ENCODE data around the gene NOS1AP.

NOS1AP gene

DNA sequence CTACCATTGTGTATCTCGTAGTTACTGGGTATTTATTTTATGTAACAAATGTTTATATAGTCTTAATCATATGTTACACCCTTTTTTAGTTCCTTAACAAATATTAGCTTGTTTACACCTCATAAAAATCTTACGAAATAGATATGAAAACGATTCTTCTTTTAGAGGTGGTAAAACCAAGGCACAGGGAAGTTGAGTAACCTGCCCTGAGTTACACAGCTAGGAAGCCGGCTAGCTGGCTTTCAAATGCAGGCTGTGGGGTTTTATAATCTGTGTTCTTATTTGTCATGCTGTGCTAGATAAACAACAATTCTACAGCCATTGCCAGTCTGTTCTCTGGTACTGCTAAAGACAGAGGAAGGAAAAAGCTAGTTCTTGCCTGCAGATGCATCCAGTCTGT lies 109.6 kb downstream of the NOS1AP start:
- no peaks in the 10 kb centered on the region for H3F3A ChIP-seq (ENCODE audit: insufficient read depth, low read length)
- no peak for DNase-seq
- H3K4me2 ChIP-seq (ENCODE audit: low read depth, low read length) = no peak overlapping the region
- no peak for TF ChIP-seq EZH2 (optimal IDR thresholded peaks at IDR 0.05; ENCODE audit: low read depth, low read length)
- TF ChIP-seq, protein P1, sequence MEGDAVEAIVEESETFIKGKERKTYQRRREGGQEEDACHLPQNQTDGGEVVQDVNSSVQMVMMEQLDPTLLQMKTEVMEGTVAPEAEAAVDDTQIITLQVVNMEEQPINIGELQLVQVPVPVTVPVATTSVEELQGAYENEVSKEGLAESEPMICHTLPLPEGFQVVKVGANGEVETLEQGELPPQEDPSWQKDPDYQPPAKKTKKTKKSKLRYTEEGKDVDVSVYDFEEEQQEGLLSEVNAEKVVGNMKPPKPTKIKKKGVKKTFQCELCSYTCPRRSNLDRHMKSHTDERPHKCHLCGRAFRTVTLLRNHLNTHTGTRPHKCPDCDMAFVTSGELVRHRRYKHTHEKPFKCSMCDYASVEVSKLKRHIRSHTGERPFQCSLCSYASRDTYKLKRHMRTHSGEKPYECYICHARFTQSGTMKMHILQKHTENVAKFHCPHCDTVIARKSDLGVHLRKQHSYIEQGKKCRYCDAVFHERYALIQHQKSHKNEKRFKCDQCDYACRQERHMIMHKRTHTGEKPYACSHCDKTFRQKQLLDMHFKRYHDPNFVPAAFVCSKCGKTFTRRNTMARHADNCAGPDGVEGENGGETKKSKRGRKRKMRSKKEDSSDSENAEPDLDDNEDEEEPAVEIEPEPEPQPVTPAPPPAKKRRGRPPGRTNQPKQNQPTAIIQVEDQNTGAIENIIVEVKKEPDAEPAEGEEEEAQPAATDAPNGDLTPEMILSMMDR (IDR thresholded peaks at IDR 0.05; ENCODE audit: low read length) = no peak
- H3K4me3 ChIP-seq (ENCODE audit: low read length) = no peak overlapping the region
- H4K20me1 ChIP-seq (ENCODE audit: insufficient read depth, low read length) = no peaks in the 10 kb centered on the region
- no peak overlapping the region for H3K9ac ChIP-seq (ENCODE audit: low read length)
- no peaks in the 10 kb centered on the region for H3K9me3 ChIP-seq (replicated peaks; ENCODE audit: insufficient read depth, low read length)
- no peaks in the 10 kb centered on the region for H3K79me2 ChIP-seq (ENCODE audit: low read length)
- H3K4me1 ChIP-seq (ENCODE audit: low read length) = no peaks in the 10 kb centered on the region
- no peak overlapping the region for H2AFZ ChIP-seq (ENCODE audit: low read length)
- H3K27me3 ChIP-seq (replicated peaks; ENCODE audit: insufficient read depth, low read length) = no peaks in the 10 kb centered on the region
- H3K9me2 ChIP-seq (replicated peaks; ENCODE audit: insufficient read depth, low read length) = no peaks in the 10 kb centered on the region
- H3K27ac ChIP-seq (ENCODE audit: low read length) = no peak overlapping the region
- no peaks in the 10 kb centered on the region for H3K36me3 ChIP-seq (replicated peaks; ENCODE audit: insufficient read depth, low read length)

DNA sequence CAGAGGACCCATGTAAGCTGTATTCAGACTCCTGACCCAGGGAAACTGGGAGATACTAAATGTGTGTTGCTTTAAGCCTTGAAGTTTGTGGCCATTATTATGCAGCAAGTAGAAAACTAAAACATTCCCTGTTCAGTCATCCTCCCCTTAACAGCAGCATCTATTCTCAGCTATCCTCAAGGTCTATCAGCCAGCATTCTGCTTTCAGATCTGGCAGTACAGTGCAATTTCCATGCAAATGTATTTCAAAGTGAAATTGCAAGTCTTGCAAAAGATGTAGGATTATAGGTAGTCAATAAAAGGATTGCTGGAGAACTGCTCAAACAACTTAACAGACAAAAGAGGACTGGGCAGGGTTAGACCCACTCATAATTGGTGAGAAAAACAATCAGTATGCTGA lies 111.3 kb downstream of the NOS1AP start:
- Histone ChIP-seq H3K9me3 (replicated peaks; ENCODE audit: insufficient read depth, low read length) (no peaks in the 10 kb centered on the region), H3K27me3 (replicated peaks; ENCODE audit: insufficient read depth, low read length) (no peaks in the 10 kb centered on the region), H3K9ac (ENCODE audit: low read length) (no peak overlapping the region), H3K79me2 (ENCODE audit: low read length) (no peaks in the 10 kb centered on the region), H3K4me2 (ENCODE audit: low read depth, low read length) (no peak overlapping the region), H3K4me3 (ENCODE audit: low read length) (no peak overlapping the region), H3F3A (ENCODE audit: insufficient read depth, low read length) (no peaks in the 10 kb centered on the region), H3K4me1 (ENCODE audit: low read length) (no peaks in the 10 kb centered on the region), H2AFZ (ENCODE audit: low read length) (no peak overlapping the region), H3K9me2 (replicated peaks; ENCODE audit: insufficient read depth, low read length) (no peaks in the 10 kb centered on the region), H3K27ac (ENCODE audit: low read length) (no peak overlapping the region), H4K20me1 (ENCODE audit: insufficient read depth, low read length) (no peaks in the 10 kb centered on the region), H3K36me3 (replicated peaks; ENCODE audit: insufficient read depth, low read length) (no peaks in the 10 kb centered on the region)
- no peak for DNase-seq
- TF ChIP-seq EZH2 (optimal IDR thresholded peaks at IDR 0.05; ENCODE audit: low read depth, low read length) = no peak
- TF ChIP-seq, protein P1 (IDR thresholded peaks at IDR 0.05; ENCODE audit: low read length) = no peak
- TF ChIP-seq EZH2phosphoT487 (IDR thresholded peaks at IDR 0.05; ENCODE audit: low read length) = no peak

DNA sequence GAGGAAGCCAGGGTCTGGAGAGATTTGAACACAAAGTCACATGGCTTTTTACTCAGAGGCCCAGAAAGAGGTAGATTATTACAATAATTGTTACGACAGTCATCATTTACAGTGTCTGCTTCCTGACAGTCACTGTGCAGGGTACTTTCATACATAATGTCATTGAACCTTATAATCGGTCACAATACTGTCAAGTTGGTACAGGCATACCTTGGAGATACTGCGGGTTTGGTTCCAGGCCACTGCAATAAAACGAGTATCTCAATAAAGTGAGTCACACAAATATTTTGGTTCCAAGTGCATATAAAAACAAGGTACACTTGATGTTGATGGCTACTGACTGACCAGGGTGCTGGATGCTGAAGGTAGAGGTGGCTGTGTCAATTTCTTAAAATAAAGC lies 112.6 kb downstream of the NOS1AP start:
- no peak overlapping the region for H3K4me2 ChIP-seq (ENCODE audit: low read depth, low read length)
- no peaks in the 10 kb centered on the region for H3K27me3 ChIP-seq (replicated peaks; ENCODE audit: insufficient read depth, low read length)
- H3K9me3 ChIP-seq (replicated peaks; ENCODE audit: insufficient read depth, low read length) = no peaks in the 10 kb centered on the region
- DNase-seq = no peak
- H4K20me1 ChIP-seq (ENCODE audit: insufficient read depth, low read length) = no peaks in the 10 kb centered on the region
- no peaks in the 10 kb centered on the region for H3F3A ChIP-seq (ENCODE audit: insufficient read depth, low read length)
- H3K4me1 ChIP-seq (ENCODE audit: low read length) = no peaks in the 10 kb centered on the region
- no peak overlapping the region for H3K27ac ChIP-seq (ENCODE audit: low read length)
- H3K4me3 ChIP-seq (ENCODE audit: low read length) = no peak overlapping the region
- H2AFZ ChIP-seq (ENCODE audit: low read length) = no peak overlapping the region
- no peaks in the 10 kb centered on the region for H3K79me2 ChIP-seq (ENCODE audit: low read length)
- no peak for TF ChIP-seq EZH2phosphoT487 (IDR thresholded peaks at IDR 0.05; ENCODE audit: low read length)
- TF ChIP-seq, protein P1 (IDR thresholded peaks at IDR 0.05; ENCODE audit: low read length) = no peak
- TF ChIP-seq EZH2 (optimal IDR thresholded peaks at IDR 0.05; ENCODE audit: low read depth, low read length) = no peak
- no peak overlapping the region for H3K9ac ChIP-seq (ENCODE audit: low read length)
- H3K36me3 ChIP-seq (replicated peaks; ENCODE audit: insufficient read depth, low read length) = no peaks in the 10 kb centered on the region
- H3K9me2 ChIP-seq (replicated peaks; ENCODE audit: insufficient read depth, low read length) = no peaks in the 10 kb centered on the region
